Mesenchymal stem cell (in vitro differentiated cells and primary cell): ENCODE data around the gene DKK3.

Experiments used
- DNase-seq: peaks from one replicate; pipeline ENCODE4 v3.0.0-alpha.2; 2013
- H2AFZ ChIP-seq: one replicate; pipeline ENCODE4 v1.6.1; 2013; ENCODE audit warnings: low read depth, mild to moderate bottlenecking, control low read depth, inconsistent platforms, low read length, moderate library complexity
- H2AK5ac ChIP-seq: 2 replicates; pipeline ENCODE4 v1.6.1; 2013; ENCODE audit warnings: low read length, moderate library complexity, mild to moderate bottlenecking, inconsistent platforms; ENCODE audit not compliant: severe bottlenecking
- H2BK120ac ChIP-seq: one replicate; pipeline ENCODE4 v1.6.1; 2013; ENCODE audit warnings: low read depth, mild to moderate bottlenecking, inconsistent platforms, low read length, moderate library complexity
- H2BK12ac ChIP-seq, 2 experiments: one replicate each; pipeline ENCODE4 v1.6.1; 2013; ENCODE audit warnings: inconsistent platforms in 2 of 2, low read length in 2 of 2, mild to moderate bottlenecking in 2 of 2, moderate library complexity in 2 of 2, control low read depth in 1 of 2
- H2BK15ac ChIP-seq: one replicate; pipeline ENCODE4 v1.6.1; 2013; ENCODE audit warnings: mild to moderate bottlenecking, low read depth, inconsistent platforms; ENCODE audit not compliant: poor library complexity, severe bottlenecking
- H2BK5ac ChIP-seq: 2 replicates; pipeline ENCODE4 v1.6.1; 2013; ENCODE audit warnings: low read depth, mild to moderate bottlenecking, low read length, control low read depth, inconsistent platforms; ENCODE audit not compliant: poor library complexity, severe bottlenecking
- H3K14ac ChIP-seq, 2 experiments: one replicate each; pipeline ENCODE4 v1.6.1; 2013; ENCODE audit warnings: inconsistent platforms in 2 of 2, low read length in 2 of 2, control low read depth in 1 of 2, mild to moderate bottlenecking in 1 of 2, moderate library complexity in 1 of 2
- H3K18ac ChIP-seq, 2 experiments: one replicate each; pipeline ENCODE4 v1.6.1; 2013; ENCODE audit warnings: inconsistent platforms in 2 of 2, low read length in 2 of 2, control low read depth in 1 of 2, low read depth in 1 of 2, mild to moderate bottlenecking in 1 of 2
- H3K23ac ChIP-seq, 2 experiments: one replicate each; pipeline ENCODE4 v1.6.1; 2013; ENCODE audit warnings: inconsistent platforms in 2 of 2, low read length in 2 of 2, mild to moderate bottlenecking in 2 of 2, moderate library complexity in 2 of 2, control low read depth in 1 of 2
- H3K27ac ChIP-seq: 2 replicates; pipeline ENCODE4 v1.5.1; 2013; ENCODE audit warnings: mild to moderate bottlenecking, moderate library complexity, low read length, control low read depth, inconsistent platforms; ENCODE audit not compliant: poor library complexity, severe bottlenecking
- H3K27me3 ChIP-seq, 2 experiments: 2 replicates each; pipeline versions ENCODE4 v1.6.1 to v1.7.0; 2013; ENCODE audit warnings: low read length in 2 of 2, mild to moderate bottlenecking in 2 of 2, moderate library complexity in 2 of 2, control low read depth in 1 of 2, inconsistent platforms in 1 of 2; ENCODE audit not compliant: control insufficient read depth in 1 of 2, insufficient read depth in 1 of 2
- H3K36me3 ChIP-seq, 2 experiments: 2 replicates each; pipeline versions ENCODE4 v1.6.1 to v1.7.0; 2013; ENCODE audit warnings: low read length in 2 of 2, control low read depth in 1 of 2, inconsistent platforms in 1 of 2, low read depth in 1 of 2, mild to moderate bottlenecking in 1 of 2; ENCODE audit not compliant: insufficient read depth in 2 of 2, control insufficient read depth in 1 of 2
- H3K4ac ChIP-seq, 2 experiments: one replicate each; pipeline ENCODE4 v1.6.1; 2013; ENCODE audit warnings: inconsistent platforms in 2 of 2, low read length in 2 of 2, mild to moderate bottlenecking in 2 of 2, moderate library complexity in 2 of 2, control low read depth in 1 of 2, low read depth in 1 of 2
- H3K4me1 ChIP-seq: 2 replicates; pipeline ENCODE4 v1.6.1; 2013; ENCODE audit warnings: low read depth, low read length, control low read depth; ENCODE audit not compliant: control insufficient read depth, insufficient read depth
- H3K4me2 ChIP-seq: 2 replicates; pipeline ENCODE4 v1.6.1; 2013; ENCODE audit warnings: low read length, mild to moderate bottlenecking, inconsistent platforms; ENCODE audit not compliant: poor library complexity, severe bottlenecking
- H3K4me3 ChIP-seq, 2 experiments: 2 replicates each; pipeline versions ENCODE4 v1.5.1 to v1.7.0; 2013; ENCODE audit warnings: low read length in 2 of 2, mild to moderate bottlenecking in 2 of 2, control low read depth in 1 of 2, low read depth in 1 of 2; ENCODE audit not compliant: insufficient read depth in 1 of 2
- H3K79me1 ChIP-seq: replicated peaks from 2 replicates; pipeline ENCODE4 v1.6.1; 2013; ENCODE audit warnings: mild to moderate bottlenecking, control low read depth, low read length, inconsistent platforms; ENCODE audit not compliant: poor library complexity, severe bottlenecking
- H3K9ac ChIP-seq: 2 replicates; pipeline ENCODE4 v1.7.0; 2013; ENCODE audit warnings: mild to moderate bottlenecking, low read length, moderate library complexity
- H3K9me3 ChIP-seq: 2 replicates; pipeline ENCODE4 v1.7.0; 2013; ENCODE audit warnings: mild to moderate bottlenecking, low read length; ENCODE audit not compliant: control insufficient read depth
- H4K8ac ChIP-seq: one replicate; pipeline ENCODE4 v1.6.1; 2013; ENCODE audit warnings: inconsistent platforms, mild to moderate bottlenecking, low read length, moderate library complexity
- H4K91ac ChIP-seq: one replicate; pipeline ENCODE4 v1.6.1; 2013; ENCODE audit warnings: mild to moderate bottlenecking, low read length, inconsistent platforms
- WGBS: methylation state at CpG from one replicate; pipeline ENCODE4 v1.1.7; 2013; ENCODE audit warnings: mixed read lengths; 5-methylcytosine and 5-hydroxymethylcytosine counted together

DKK3 gene

DNA sequence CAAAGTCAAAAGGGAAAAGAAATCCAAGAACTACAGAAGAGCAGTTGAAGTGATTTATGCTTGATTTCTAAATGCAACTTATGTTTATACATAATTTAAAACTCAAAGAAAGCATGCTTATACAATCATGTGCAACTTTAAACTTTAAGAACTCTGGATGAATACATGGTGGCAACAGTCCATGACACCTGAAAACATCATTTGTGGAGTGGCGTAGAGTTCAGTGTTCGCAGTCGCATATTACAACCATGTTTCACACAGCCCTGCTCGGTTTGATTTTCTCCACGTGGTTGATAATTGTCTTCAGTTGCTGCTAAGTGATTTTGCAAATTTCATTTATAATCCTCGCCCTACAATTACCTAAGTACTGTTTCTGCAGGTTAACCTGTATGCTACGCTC lies 45.4 kb downstream of the DKK3 start:
- DNase-seq, result no peak
- Histone ChIP-seq H3K9me3 (no peaks in the 10 kb centered on the region), H2AK5ac (no peak overlapping the region), H3K27ac (no peak overlapping the region), H3K23ac (no peak overlapping the region), H2BK5ac (no peak overlapping the region), H3K27me3 (no peaks in the 10 kb centered on the region), H3K79me1 (peaks cover 16% of the 10 kb centered on the region), H3K4me2 (no peak overlapping the region), H4K91ac (no peak overlapping the region), H3K18ac (no peak overlapping the region), H3K4ac (no peak overlapping the region), H3K9ac (no peak overlapping the region), H2BK12ac (no peak overlapping the region), H2BK15ac (no peak overlapping the region), H3K14ac (no peak overlapping the region), H3K36me3 (peaks cover 29 to 66% of the 10 kb centered on the region in 2 experiments), H2BK120ac (no peak overlapping the region), H4K8ac (no peak overlapping the region), H3K4me1 (peaks cover 7% of the 10 kb centered on the region), H3K4me3 (no peak overlapping the region), H2AFZ (no peak overlapping the region)
- 97% methylated on average over 7 of the region's 7 CpGs for WGBS

DNA sequence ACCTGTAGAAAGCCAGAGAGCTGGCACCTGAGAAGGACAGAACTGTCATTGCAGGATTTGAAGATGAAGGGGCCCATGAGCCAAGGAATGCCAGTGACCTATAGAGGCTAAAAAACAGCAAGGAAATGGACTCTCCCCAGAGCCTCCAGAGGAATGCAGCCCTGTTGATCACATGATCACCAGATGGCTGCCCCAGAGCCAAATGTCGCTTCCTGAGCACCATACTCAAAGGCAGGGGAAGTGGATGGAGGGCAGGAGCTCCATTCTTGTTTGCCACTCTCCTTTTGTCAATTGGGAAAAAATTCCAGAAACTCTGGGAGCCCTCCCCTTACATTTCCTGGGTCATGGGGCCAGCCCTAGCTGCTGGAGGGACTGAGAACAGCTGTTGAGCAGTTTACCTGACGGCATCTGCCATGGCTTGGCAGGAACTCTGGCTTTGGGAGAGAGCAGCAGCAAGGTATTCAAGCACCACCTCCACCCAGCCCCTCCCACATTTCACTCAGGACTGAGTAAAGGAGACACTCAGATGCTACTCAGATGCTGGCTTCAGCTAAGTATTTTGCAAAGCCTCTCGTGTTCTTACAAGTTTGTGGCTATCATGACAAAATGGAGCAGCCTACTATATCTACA lies 46.9 kb downstream of the DKK3 start:
- H3K27ac ChIP-seq, result no peak overlapping the region
- no peak overlapping the region for H3K4me2 ChIP-seq
- H3K14ac ChIP-seq, result no peak overlapping the region
- H4K8ac ChIP-seq, result no peak overlapping the region
- no peak overlapping the region for H3K18ac ChIP-seq
- H2BK120ac ChIP-seq, result no peak overlapping the region
- H2AFZ ChIP-seq, result no peak overlapping the region
- H3K9ac ChIP-seq, result no peak overlapping the region
- H3K4me1 ChIP-seq, result no peaks in the 10 kb centered on the region
- H4K91ac ChIP-seq, result no peak overlapping the region
- peaks cover 44 to 51% of the 10 kb centered on the region in 2 experiments for H3K36me3 ChIP-seq
- H3K9me3 ChIP-seq, result no peaks in the 10 kb centered on the region
- H3K4me3 ChIP-seq, result no peak overlapping the region
- DNase-seq, result no peak
- H3K79me1 ChIP-seq, result peaks cover 10% of the 10 kb centered on the region
- no peak overlapping the region for H2AK5ac ChIP-seq
- no peak overlapping the region for H3K4ac ChIP-seq
- no peaks in the 10 kb centered on the region for H3K27me3 ChIP-seq
- WGBS, result 95% methylated on average over 3 of the region's 3 CpGs
- no peak overlapping the region for H2BK12ac ChIP-seq
- H2BK15ac ChIP-seq, result no peak overlapping the region
- H3K23ac ChIP-seq, result no peak overlapping the region
- no peak overlapping the region for H2BK5ac ChIP-seq

DNA sequence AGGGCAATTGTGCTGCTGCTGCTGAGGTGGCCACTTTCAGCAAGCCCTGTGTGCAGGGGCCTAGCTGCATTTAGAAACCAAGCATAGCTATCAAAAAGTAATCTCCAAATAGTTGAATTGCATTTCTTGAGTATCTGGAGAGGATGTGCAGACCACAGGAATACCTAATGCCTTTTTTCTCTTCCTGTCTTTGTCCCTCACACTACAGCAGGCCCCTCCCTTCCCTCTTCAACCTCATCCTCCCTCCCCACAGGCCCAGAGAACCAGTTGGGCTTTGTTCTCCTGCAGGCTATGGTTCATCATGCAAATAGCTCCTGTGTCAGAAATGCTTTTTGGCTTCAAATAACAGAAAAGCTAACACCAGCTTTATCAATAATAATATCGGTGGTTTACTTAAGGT lies 47.7 kb downstream of the DKK3 start:
- Histone ChIP-seq H3K9ac (no peak overlapping the region), H3K79me1 (peaks cover 8% of the 10 kb centered on the region), H3K36me3 (peaks cover 45 to 52% of the 10 kb centered on the region in 2 experiments), H3K4me2 (no peak overlapping the region), H2BK5ac (no peak overlapping the region), H3K14ac (no peak overlapping the region), H3K27me3 (no peaks in the 10 kb centered on the region), H2AFZ (no peak overlapping the region), H3K4ac (no peak overlapping the region), H3K23ac (no peak overlapping the region), H3K9me3 (no peaks in the 10 kb centered on the region), H2AK5ac (no peak overlapping the region), H3K4me1 (no peaks in the 10 kb centered on the region), H3K4me3 (no peak overlapping the region), H4K8ac (no peak overlapping the region), H2BK120ac (no peak overlapping the region), H4K91ac (no peak overlapping the region), H3K18ac (peak overlapping the region in 1 of 2 experiments; percentile 55), H2BK15ac (no peak overlapping the region), H2BK12ac (no peak overlapping the region), H3K27ac (no peak overlapping the region)
- 100% methylated on average over 1 of the region's 1 CpG for WGBS
- DNase-seq, result no peak

- Histone ChIP-seq H3K4me1 (no peaks in the 10 kb centered on the region), H3K4me3 (no peak overlapping the region), H3K4me2 (no peak overlapping the region), H3K14ac (no peak overlapping the region), H2BK120ac (no peak overlapping the region), H4K91ac (no peak overlapping the region), H4K8ac (no peak overlapping the region), H2BK5ac (no peak overlapping the region), H3K9ac (no peak overlapping the region), H3K27me3 (no peaks in the 10 kb centered on the region), H2AK5ac (no peak overlapping the region), H3K4ac (no peak overlapping the region), H3K23ac (no peak overlapping the region), H3K36me3 (peaks cover 34 to 63% of the 10 kb centered on the region in 2 experiments), H2BK15ac (no peak overlapping the region), H2BK12ac (no peak overlapping the region), H3K18ac (no peak overlapping the region), H3K79me1 (peaks cover 6% of the 10 kb centered on the region), H3K27ac (no peak overlapping the region), H2AFZ (no peak overlapping the region), H3K9me3 (no peaks in the 10 kb centered on the region)
- no peak for DNase-seq
Measured at GRCh38 chr11:11959601-11960000, 48.8 kb downstream of the DKK3 start.
